Thyroid gland (tissue), 4 donors: ENCODE data around the gene C11orf98.

Experiments
- CTCF ChIP-seq, 6 experiments: fragments of 200-600 bp in 3 of 6; fragments of 450-650 bp in 3 of 6; sonication (generic) in 3 of 6; IDR thresholded peaks; one replicate each; pipeline ENCODE4 v1.5.1; 2016 to 2019; ENCODE audit warnings: antibody characterized with exemption in 6 of 6, mild to moderate bottlenecking in 2 of 6, inconsistent platforms in 1 of 6, moderate library complexity in 1 of 6
- POLR2A ChIP-seq, 2 donors: fragments of 450-650 bp; IDR thresholded peaks; one replicate each; pipeline ENCODE4 v1.6.1; 2017; ENCODE audit warnings: antibody characterized with exemption in 2 of 2, mild to moderate bottlenecking in 2 of 2, moderate library complexity in 1 of 2

DNA sequence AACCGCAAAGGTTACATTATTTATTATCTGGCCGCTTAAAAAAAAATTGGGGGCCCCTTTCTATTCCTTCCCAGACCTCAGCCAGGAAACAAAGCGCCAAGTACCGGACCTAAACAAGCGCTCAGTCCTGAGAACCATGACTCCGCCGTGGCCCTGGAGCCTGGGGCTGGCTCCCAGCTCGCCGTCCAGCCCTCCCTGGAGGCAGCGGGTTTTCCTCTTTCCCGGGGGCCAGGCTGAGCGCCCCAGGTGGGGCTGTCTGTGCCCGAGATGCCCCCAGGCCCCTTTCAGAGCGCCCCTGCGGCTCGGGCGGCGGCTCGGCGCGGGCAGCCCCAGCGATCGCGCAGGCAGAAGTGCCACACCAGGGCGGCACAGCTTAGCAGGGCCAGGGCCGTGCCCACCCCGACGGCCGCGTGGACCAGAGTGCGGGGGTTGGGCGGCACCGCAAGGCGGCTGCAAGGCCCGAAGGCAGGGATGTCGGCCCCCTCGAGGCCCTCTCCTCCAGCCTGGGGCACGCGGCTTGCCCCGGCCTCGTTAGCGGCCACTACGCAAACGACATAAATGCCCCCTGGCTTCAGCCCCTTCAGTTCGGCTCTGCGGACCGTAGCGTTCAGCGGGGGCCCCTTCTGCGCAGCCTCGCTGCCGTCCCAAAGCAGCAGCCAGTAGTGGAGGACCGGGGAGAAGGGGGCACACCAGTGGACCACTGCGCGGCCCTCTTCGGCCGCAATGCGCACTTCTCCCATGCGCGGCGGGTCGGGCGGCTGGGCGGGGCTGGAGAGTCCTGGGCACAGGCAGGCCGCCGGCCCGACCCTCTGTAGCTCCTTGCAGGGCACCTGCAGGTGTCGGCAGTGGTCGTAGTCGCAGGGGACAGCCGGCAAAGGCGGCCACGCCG, 22.7 kb upstream of the C11orf98 start:
- TF ChIP-seq CTCF (IDR thresholded peaks at IDR 0.05) (no peak), POLR2A (IDR thresholded peaks at IDR 0.05) (no peak)
